Ramos (cell line): ENCODE results near the gene STAG3.
"Not testable (repeated sequence)": the region's sequence is repeated elsewhere in the genome, so short reads cannot be mapped to it uniquely, and the experiment has no call there.

ENCODE experiments used
- in situ Hi-C: fragments of 300-500 bp; cut with MboI; formaldehyde crosslinking; loops from one replicate; pipeline ENCODE4 v1.14.3; 2022; ENCODE audit warnings: low sequenced_read_pairs; ENCODE audit not compliant: unreplicated experiment

Gene STAG3

GRCh38 chr7:100204454-100204853, 26.7 kb downstream of the STAG3 start:
- in situ Hi-C loops, result no loop called here

GRCh38 chr7:100208911-100209408, 31.2 kb downstream of the STAG3 start:
- in situ Hi-C loops, result no loop called here

- in situ Hi-C loops, result no loop called here
Observed at GRCh38 chr7:100209493-100209892, 31.8 kb downstream of the STAG3 start.

GRCh38 chr7:100210805-100211204, 33.1 kb downstream of the STAG3 start:
- in situ Hi-C loops, result loop anchor here (5.0 kb wide), 1 partner anchor 74 kb away; no protein-coding TSS in a partner anchor

- in situ Hi-C loops, result loop anchor here (5.0 kb wide), 1 partner anchor 74 kb away; no protein-coding TSS in a partner anchor
Observed at GRCh38 chr7:100211342-100211780, 33.6 kb downstream of the STAG3 start.

GRCh38 chr7:100212631-100213286, 35.0 kb downstream of the STAG3 start:
- in situ Hi-C loops, result loop anchor here (5.0 kb wide), 1 partner anchor 75 kb away; no protein-coding TSS in a partner anchor

GRCh38 chr7:100213672-100214071, 36.0 kb downstream of the STAG3 start:
- in situ Hi-C loops, result loop anchor here (5.0 kb wide), 1 partner anchor 76 kb away; no protein-coding TSS in a partner anchor

GRCh38 chr7:100214356-100214755, 36.6 kb downstream of the STAG3 start:
- in situ Hi-C loops, result loop anchor here (5.0 kb wide), 1 partner anchor 77 kb away; no protein-coding TSS in a partner anchor

GRCh38 chr7:100215895-100216294, 38.2 kb downstream of the STAG3 start:
- in situ Hi-C loops, result no loop called here

GRCh38 chr7:100217934-100218333, 40.2 kb downstream of the STAG3 start:
- in situ Hi-C loops, result not testable (repeated sequence)

GRCh38 chr7:100219271-100219737, 41.6 kb downstream of the STAG3 start:
- in situ Hi-C loops, result no loop called here

GRCh38 chr7:100219801-100220585, 42.3 kb downstream of the STAG3 start, which contains the start of gene PVRIG:
PVRIG (plus strand) TSS chr7:100219949; CDS start chr7:100219971, 22 bp downstream.
- in situ Hi-C loops, result not testable (repeated sequence)

GRCh38 chr7:100220586-100221230, 43.0 kb downstream of the STAG3 start:
- in situ Hi-C loops, result no loop called here

GRCh38 chr7:100221231-100221718, 43.6 kb downstream of the STAG3 start:
- in situ Hi-C loops, result no loop called here

- in situ Hi-C loops, result no loop called here
Observed at GRCh38 chr7:100221767-100222444, 44.2 kb downstream of the STAG3 start.

GRCh38 chr7:100222445-100223132, 44.9 kb downstream of the STAG3 start:
- in situ Hi-C loops, result no loop called here

- in situ Hi-C loops, result not testable (repeated sequence)
Observed at GRCh38 chr7:100223376-100223927, 45.7 kb downstream of the STAG3 start.

- in situ Hi-C loops, result not testable (repeated sequence)
Observed at GRCh38 chr7:100224891-100225290, 47.2 kb downstream of the STAG3 start.
